SK-N-SH treated with all-trans-retinoic acid at 6 μM for 48 hours (cell line): ENCODE measurements around the gene GABBR1.

Experiments
- ATAC-seq: fragments of 200-7000 bp; cut with Tn5 transposase; 3 replicates; pipeline ENCODE4 v1.9.1; 2020; ENCODE audit warnings: mild to moderate bottlenecking, moderate library complexity
- ARNTL ChIP-seq: fragments of 450-650 bp; formaldehyde crosslinking; IDR thresholded peaks from 2 replicates; pipeline ENCODE4 v1.5.0; 2020; ENCODE audit warnings: low read depth, mild to moderate bottlenecking, moderate library complexity, borderline replicate concordance
- BACH2 ChIP-seq: fragments of 250-450 bp; sonication (Bioruptor Pico); IDR thresholded peaks from 2 replicates; pipeline ENCODE4 v1.9.0; 2021; ENCODE audit warnings: mild to moderate bottlenecking, borderline replicate concordance
- CSDC2 ChIP-seq: fragments of 250-450 bp; sonication (Bioruptor Pico); IDR thresholded peaks from 2 replicates; pipeline ENCODE4 v1.5.0; 2020; ENCODE audit warnings: mild to moderate bottlenecking, moderate library complexity
- CSRNP3 ChIP-seq: fragments of 250-450 bp; sonication (Bioruptor Pico); IDR thresholded peaks from 2 replicates; pipeline ENCODE4 v1.5.1; 2021; ENCODE audit warnings: mild to moderate bottlenecking, moderate library complexity
- ESRRG ChIP-seq: fragments of 250-450 bp; sonication (Bioruptor Pico); IDR thresholded peaks from 2 replicates; pipeline ENCODE4 v1.6.1; 2021; ENCODE audit warnings: mild to moderate bottlenecking
- GLIS3 ChIP-seq: fragments of 250-450 bp; sonication (Bioruptor Pico); IDR thresholded peaks from 2 replicates; pipeline ENCODE4 v1.5.0; 2020; ENCODE audit warnings: mild to moderate bottlenecking, moderate library complexity
- ISL1 ChIP-seq: fragments of 250-450 bp; sonication (Bioruptor Pico); IDR thresholded peaks from 2 replicates; pipeline ENCODE4 v2.1.2; 2022; ENCODE audit warnings: mild to moderate bottlenecking, moderate library complexity
- OSR1 ChIP-seq: fragments of 250-450 bp; sonication (Bioruptor Pico); IDR thresholded peaks from 2 replicates; pipeline ENCODE4 v1.8.0; 2022; ENCODE audit warnings: moderate library complexity, mild to moderate bottlenecking, inconsistent platforms
- PATZ1 ChIP-seq: fragments of 250-450 bp; sonication (Bioruptor Pico); IDR thresholded peaks from 2 replicates; pipeline ENCODE4 v1.8.0; 2020; ENCODE audit warnings: mild to moderate bottlenecking, moderate library complexity, borderline replicate concordance
- PPARA ChIP-seq: fragments of 250-450 bp; sonication (Bioruptor Pico); IDR thresholded peaks from 2 replicates; pipeline ENCODE4 v1.5.0; 2020; ENCODE audit warnings: mild to moderate bottlenecking, borderline replicate concordance
- SNAI2 ChIP-seq: fragments of 250-450 bp; sonication (Bioruptor Pico); IDR thresholded peaks from 2 replicates; pipeline ENCODE4 v1.5.0; 2020; ENCODE audit warnings: mild to moderate bottlenecking, moderate library complexity
- TCF4 ChIP-seq: fragments of 250-450 bp; sonication (Bioruptor Pico); IDR thresholded peaks from 2 replicates; pipeline ENCODE4 v1.8.0; 2021; ENCODE audit warnings: mild to moderate bottlenecking, moderate library complexity, borderline replicate concordance
- TOX ChIP-seq: fragments of 250-450 bp; sonication (Bioruptor Pico); IDR thresholded peaks from 2 replicates; pipeline ENCODE4 v1.8.0; 2021; ENCODE audit warnings: mild to moderate bottlenecking, moderate library complexity, borderline replicate concordance
- TSHZ2 ChIP-seq: fragments of 250-450 bp; sonication (Bioruptor Pico); IDR thresholded peaks from 2 replicates; pipeline ENCODE4 v1.5.0; 2020; ENCODE audit warnings: mild to moderate bottlenecking, moderate library complexity
- ZC3H10 ChIP-seq: fragments of 250-450 bp; sonication (Bioruptor Pico); IDR thresholded peaks from 2 replicates; pipeline ENCODE4 v1.5.1; 2021; ENCODE audit warnings: mild to moderate bottlenecking, moderate library complexity
- ZFP30 ChIP-seq: fragments of 450-650 bp; formaldehyde crosslinking; IDR thresholded peaks from 2 replicates; pipeline ENCODE4 v1.5.0; 2022; ENCODE audit warnings: mild to moderate bottlenecking, moderate library complexity
- ZNF565 ChIP-seq: fragments of 450-650 bp; formaldehyde crosslinking; conservative IDR thresholded peaks from 2 replicates; pipeline ENCODE4 v1.5.0; 2020; ENCODE audit warnings: low read depth, mild to moderate bottlenecking, moderate library complexity
- ZNF8 ChIP-seq: fragments of 450-650 bp; formaldehyde crosslinking; IDR thresholded peaks from 2 replicates; pipeline ENCODE4 v1.5.0; 2020; ENCODE audit warnings: mild to moderate bottlenecking, moderate library complexity
- TF ChIP-seq, protein P1 (sequence below): fragments of 250-450 bp; sonication (Bioruptor Pico); IDR thresholded peaks from 2 replicates; pipeline ENCODE4 v1.5.1; 2020; ENCODE audit warnings: low read depth, mild to moderate bottlenecking, moderate library complexity

GABBR1 gene

GRCh38 chr6:29625337-29625930 lies 7.5 kb downstream of the GABBR1 start:
- TF ChIP-seq TSHZ2 (CRISPR knock-in tag) = no peak
- no peak for TF ChIP-seq CSDC2 (CRISPR knock-in tag)
- TF ChIP-seq GLIS3 = no peak
- TF ChIP-seq SNAI2 (CRISPR knock-in tag) = no peak
- TF ChIP-seq ESRRG = no peak
- no peak for TF ChIP-seq BACH2 (CRISPR knock-in tag)
- TF ChIP-seq PATZ1 (CRISPR knock-in tag) = no peak
- no peak for TF ChIP-seq ZNF565
- no peak for TF ChIP-seq ZC3H10 (CRISPR knock-in tag)
- no peak for TF ChIP-seq ARNTL (CRISPR knock-in tag)
- TF ChIP-seq ZFP30 (CRISPR knock-in tag) = no peak
- TF ChIP-seq TCF4 (CRISPR knock-in tag) = no peak
- no peak for ATAC-seq

- ATAC-seq = no peak
- no peak for TF ChIP-seq ESRRG
- no peak for TF ChIP-seq CSRNP3 (CRISPR knock-in tag)
- TF ChIP-seq ZFP30 (CRISPR knock-in tag) = no peak
- TF ChIP-seq TCF4 (CRISPR knock-in tag) = no peak
- TF ChIP-seq OSR1 (CRISPR knock-in tag) = no peak
- TF ChIP-seq ZNF565 = no peak
- no peak for TF ChIP-seq ISL1 (CRISPR knock-in tag)
- TF ChIP-seq SNAI2 (CRISPR knock-in tag) = no peak
- no peak for TF ChIP-seq TOX (CRISPR knock-in tag)
Measured at GRCh38 chr6:29624520-29624961, 8.4 kb downstream of the GABBR1 start.

- ATAC-seq = no peak
- TF ChIP-seq ZNF8 (CRISPR knock-in tag) = no peak
- TF ChIP-seq PATZ1 (CRISPR knock-in tag) = no peak
- no peak for TF ChIP-seq ARNTL (CRISPR knock-in tag)
- TF ChIP-seq CSRNP3 (CRISPR knock-in tag) = no peak
- TF ChIP-seq, protein P1, sequence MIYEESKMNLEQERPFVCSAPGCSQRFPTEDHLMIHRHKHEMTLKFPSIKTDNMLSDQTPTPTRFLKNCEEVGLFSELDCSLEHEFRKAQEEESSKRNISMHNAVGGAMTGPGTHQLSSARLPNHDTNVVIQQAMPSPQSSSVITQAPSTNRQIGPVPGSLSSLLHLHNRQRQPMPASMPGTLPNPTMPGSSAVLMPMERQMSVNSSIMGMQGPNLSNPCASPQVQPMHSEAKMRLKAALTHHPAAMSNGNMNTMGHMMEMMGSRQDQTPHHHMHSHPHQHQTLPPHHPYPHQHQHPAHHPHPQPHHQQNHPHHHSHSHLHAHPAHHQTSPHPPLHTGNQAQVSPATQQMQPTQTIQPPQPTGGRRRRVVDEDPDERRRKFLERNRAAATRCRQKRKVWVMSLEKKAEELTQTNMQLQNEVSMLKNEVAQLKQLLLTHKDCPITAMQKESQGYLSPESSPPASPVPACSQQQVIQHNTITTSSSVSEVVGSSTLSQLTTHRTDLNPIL (CRISPR knock-in tag) = no peak
- TF ChIP-seq ESRRG = no peak
- no peak for TF ChIP-seq ISL1 (CRISPR knock-in tag)
- TF ChIP-seq ZNF565 = no peak
- no peak for TF ChIP-seq ZFP30 (CRISPR knock-in tag)
- TF ChIP-seq PPARA (CRISPR knock-in tag) = no peak
- TF ChIP-seq OSR1 (CRISPR knock-in tag) = no peak
- TF ChIP-seq SNAI2 (CRISPR knock-in tag) = no peak
Measured at GRCh38 chr6:29620630-29621029, 12.4 kb downstream of the GABBR1 start.
